GM04503 (cell line): ENCODE results near the gene RMDN3.

Source experiments
- DNase-seq: peaks from one replicate; pipeline ENCODE4 v3.0.0-alpha.2; 2012; ENCODE audit warnings: low read depth

Gene RMDN3

DNA sequence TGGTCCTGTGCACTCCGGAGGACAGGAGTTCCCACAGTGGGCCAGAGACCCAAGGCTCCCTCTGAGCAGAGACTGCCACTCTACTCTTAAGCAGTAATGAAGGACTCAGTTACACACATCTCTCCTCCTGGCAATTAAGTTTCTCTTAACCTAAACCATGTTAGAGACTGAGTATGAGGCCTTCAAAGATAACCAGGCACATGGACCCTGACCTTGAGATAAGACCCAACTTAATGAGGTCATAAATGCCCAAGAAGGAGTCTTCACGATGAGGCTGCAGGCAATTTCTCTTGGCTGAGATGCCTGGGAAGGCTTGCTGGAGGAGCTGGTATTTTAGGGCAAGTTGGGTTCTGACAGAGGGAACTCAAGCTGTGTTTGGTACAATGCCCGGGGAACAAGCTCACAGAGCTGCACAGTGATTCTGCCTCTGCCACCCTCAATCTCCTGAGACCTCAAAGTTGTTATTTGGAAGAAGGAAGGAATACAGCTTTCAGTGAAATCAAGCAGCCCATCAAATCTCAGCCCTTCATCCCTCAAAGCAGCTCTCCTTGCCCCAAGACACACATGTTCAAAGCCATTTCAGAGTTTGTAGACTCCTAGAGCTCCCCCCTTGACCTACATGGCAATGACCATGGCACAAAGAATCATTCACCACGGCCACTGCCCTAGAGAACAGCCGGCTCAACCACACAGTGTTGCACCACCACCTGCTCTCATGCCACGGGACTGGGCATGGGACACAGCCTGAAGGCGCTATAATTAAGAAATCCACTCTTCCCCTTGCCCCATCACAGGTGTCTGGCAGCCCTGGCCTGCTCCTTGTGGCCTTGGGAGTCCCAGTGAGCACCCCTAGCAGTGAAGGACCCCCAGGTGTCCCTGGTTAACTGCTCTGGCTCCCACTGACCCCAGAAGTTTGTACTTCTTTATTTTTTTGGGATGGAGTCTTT, 7.1 kb downstream of the RMDN3 start:
- no peak for DNase-seq

DNA sequence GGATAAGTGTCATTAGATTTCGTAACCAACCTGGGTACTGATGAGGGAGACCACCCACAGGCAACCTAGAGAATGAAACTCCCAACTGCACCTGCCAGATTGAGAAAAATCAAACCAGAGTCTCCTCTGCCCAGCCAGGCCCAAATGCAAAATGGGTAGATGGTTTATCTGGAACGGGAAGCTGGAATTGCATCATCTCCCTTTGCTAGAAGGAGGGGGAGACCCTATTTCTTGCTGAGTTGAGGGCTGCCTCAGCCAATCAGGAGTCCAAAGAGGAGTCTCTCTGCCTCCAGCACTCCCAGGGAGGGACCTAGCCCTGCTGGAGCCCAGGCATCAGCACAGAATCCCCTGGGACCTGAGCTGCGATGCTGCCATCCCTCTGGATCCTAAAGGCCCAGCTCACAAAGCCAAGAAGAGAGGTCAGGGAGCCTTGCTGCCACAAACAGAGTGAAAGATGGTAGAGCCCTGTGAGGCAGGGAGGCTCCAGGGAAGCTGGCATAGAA, 8.1 kb downstream of the RMDN3 start:
- no peak for DNase-seq

DNA sequence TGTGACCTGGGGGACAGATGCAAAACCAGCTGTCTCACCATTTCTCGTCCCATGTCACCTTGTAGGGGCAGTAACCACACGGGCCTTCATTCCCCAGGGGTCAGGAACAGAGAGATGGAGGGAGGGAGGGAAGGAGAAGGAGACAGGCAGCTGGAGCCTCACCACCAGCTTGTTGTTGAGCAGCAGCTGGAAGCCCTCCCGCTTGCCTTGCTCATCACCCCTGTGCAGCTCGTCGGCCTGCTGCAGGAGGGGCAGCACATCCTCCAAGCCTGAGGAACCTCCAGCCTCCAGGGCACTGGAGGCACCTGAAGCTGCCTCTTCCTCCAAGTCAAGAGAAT, 10.3 kb downstream of the RMDN3 start:
- DNase-seq = no peak

DNA sequence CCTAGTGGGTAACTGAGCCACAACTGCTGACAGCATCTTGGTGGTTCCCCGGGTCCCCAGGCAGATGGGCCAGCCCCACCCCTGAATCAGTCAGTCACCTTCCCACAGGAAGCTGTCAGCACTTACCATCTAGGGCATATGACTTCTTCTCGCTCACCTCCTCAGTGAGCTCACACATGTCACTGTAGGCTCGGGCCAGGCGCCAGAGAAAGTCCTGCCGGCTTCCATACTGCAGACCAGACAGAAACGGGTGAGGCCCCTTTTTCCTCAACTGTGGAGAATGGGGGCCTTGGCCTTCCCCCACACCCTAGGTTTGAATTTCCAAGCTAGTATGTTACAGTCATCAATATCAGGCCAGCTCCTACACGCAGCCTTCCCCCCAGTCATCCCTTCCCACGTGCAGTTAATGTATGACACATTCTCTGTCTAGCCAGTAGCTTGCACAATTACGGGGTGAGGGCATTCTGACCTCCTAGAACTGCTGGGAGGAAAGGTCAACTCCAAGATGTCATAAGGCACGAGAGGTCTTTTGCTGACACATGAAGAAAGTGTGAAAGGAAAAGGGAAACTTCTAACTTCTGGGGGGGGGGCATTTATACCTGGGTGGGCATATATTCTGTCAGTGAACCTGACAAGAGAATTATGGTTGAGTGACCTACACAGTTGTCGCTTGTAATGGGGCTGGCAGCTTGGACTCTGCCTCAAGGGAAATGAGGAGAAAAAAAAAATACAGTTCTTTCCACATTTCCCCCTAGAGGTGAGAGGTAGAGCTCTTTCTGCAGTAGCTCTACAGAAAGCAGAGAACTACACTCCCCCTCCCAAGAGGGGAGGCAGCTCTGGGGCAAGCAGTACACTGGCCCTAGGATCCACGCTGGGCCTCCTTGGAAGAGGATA, 10.9 kb downstream of the RMDN3 start:
- DNase-seq = peak; percentile 72

DNA sequence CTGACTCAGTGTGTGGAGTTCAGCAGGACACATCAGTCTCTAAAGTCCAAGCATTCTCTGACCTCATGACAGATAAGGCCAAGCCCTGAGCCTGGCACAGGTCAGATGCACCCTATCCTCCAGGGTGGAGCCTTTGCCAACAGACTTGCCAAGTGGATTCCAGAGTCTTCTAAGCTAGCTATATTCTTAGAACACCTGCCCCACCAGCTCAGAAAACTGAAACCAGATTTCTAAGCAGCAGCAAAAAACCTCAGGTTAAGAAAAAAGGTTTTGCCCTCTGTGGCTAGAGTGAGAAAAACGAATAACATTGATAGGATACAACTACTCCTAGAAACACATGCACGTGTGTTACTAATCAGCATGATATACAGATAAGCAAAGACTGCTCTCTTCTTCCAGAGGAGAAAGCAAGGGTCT, 11.6 kb downstream of the RMDN3 start:
- no peak for DNase-seq

DNA sequence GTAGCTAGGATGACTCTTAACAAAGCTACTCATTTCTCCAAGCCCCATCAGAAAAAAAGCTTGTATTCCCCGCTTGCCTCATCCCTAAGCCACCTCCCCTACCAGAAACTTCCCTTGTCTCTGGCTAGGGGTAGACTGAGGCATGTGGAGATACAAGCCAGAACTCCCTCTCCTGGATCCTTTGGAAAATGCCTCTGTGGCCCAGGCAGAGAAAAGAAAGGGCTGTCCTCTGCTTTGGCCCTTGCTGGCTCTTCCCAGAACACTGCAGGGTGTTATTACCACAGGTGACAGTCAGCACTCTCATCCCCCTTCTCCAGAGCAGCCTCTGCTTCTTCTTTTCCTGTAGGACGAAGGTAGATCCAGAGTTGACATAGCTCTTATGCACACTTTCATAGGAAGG, 15.2 kb downstream of the RMDN3 start:
- no peak for DNase-seq

DNA sequence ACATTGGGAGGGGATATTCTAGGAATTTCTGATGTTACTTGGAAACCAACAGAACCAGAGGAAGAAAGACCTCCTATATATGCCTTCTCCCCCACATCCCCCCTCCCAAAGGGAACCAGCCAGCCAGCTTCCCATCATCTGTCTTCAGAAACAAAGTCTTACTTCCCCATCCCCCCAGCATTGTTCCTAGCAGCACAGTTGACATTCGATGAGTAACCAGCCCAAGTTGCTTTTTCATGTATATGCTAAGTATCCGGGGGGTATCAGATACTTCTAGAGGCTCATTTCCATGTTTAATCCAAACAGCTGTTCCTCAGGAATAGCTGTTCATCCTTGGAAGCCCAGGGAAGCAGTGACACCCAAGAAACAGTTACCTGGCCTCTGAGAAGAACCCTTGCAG, 16.0 kb downstream of the RMDN3 start:
- no peak for DNase-seq

DNA sequence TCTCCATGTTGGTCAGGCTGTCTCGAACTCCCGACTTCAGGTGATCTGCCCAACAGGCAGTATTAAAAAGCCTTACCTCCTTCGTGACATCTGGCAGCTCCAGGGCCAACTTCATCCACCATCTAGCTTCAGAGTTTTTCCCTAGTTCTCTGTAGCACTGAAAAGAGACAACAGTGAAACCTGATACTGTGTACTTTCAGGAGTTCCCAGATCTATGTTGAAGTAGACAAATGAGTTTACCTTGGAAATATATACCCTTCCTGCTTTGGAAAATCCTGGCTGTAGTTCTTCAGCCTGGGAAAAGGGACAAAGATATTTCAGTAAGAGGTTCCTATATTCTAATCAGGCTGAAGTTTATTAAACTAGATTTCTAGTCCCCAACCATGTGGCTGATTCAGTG, 18.0 kb downstream of the RMDN3 start:
- no peak for DNase-seq

DNA sequence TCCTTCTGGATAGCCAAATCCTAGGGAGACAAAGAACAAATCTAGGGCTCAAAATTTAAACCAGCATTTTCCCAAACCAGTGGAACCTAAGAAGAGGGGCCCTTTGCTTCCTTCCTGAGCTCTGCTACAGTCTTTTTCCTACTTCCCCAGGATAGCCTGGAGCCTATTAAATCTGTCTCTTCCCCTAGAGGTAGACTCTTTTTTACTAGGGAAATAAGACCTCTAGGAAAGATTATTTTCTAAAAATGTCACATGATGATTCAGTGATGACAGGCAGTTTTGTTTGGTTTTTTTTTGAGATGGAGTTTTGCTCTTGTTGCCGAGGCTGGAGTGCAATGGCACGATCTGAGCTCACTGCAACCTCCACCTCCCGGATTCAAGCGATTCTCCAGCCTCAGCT, 18.5 kb downstream of the RMDN3 start:
- no peak for DNase-seq

DNA sequence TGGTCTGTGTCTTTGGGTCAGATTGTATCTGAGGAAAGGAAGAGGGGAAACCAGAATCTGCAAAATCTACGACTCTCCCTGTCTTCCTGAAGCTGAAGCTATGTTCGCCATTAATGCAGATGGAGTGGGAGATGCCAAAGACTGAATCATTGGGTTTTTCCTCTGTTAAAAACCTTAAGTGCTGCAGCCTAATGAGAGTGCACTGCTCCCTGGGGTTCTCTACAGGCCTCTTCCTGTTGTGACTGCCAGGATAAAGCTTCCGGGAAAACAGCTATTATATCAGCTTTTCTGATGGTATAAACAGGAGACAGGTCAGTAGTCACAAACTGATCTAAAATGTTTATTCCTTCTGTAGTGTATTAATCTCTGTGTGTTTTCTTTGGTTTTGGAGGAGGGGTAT, 24.0 kb downstream of the RMDN3 start:
- no peak for DNase-seq

DNA sequence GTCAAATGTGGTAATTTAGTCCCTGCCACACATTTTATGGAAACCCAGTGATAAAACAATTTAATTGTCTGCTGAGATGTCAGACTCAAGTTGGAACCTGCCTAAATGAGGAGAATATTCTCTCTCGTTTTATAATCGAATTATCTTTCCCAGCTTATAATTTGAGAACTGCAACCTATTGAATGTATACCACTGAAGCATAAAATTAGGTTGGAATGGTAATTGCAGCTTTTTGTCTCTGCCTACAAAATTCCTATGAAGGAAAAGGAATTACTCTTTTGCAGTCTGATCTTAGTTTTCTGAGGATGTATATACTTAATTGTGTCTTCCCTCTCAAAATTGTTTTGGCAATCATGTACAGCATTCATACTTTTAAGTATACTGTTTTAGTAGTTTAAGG, 31.1 kb downstream of the RMDN3 start:
- no peak for DNase-seq

DNA sequence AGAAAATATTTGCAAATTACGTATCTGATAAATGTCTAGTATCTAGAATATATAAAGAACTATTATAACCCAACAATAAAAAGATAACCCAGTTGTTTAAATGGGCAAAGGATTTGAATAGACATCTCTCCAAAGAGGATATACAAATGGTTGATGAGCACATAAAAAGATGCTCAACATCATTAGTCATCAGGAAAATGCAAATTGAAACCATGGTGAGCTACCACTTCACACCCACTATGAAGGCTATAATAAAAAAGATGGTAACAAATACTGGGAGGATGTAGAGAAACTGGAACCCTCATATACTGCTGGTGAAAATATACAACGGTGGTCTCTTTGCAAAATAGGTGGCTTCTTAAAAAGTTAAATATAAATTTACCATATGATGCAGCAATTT, 32.1 kb downstream of the RMDN3 start:
- DNase-seq = no peak

DNA sequence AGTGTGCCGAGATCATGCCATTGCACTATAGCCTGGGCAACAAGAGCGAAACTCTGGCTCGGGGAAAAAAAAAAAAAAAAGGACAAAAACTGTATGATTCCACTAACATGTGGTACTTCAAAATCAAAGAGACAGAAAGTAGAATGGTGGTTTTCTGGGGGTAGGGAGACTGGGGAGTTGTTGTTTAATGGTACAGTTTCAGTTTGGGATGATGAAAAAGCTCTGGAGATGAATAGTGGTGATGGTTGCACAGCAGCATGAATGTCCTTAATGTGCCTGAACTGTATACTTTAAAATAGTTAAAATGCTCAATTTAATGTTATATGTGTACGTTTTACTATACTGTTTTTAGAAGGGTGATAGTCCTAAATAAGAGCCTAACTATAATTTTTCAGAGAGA, 32.7 kb downstream of the RMDN3 start:
- DNase-seq = no peak

DNA sequence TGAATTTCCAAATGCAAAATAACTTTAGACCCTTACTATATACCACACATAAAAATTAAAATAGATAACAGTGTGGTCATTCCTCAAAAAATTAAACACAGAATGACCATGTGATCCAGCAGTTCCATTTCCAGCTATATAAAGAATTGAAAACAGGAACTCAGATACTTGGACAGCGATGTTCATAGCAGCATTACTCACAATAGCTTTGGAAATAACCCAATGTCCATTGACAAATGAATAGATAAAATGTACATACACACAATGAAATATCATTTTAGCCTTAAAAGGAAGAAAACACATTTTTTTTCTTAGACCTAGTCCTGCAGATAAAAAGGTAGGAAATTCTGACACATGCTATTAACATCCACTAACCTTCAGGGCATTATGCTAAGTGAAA, 33.4 kb downstream of the RMDN3 start:
- DNase-seq = no peak

DNA sequence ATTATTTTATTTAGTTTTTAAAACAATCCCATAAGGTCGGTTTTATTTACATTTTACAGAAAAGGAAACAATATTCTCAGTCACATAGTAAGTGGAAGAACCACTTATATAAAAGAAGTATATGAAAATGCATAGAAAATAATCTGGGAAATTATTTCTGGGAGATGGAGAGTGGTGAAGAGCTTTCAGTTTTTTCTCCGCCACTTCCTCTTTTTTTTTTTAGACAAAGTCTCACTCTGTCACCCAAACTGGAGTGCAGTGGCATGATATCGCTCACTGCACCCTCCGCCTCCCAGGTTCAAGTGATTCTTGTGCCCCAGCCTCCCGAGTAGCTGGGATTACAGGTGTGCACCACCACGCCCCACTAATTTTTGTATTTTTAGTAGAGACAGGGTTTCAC, 38.9 kb downstream of the RMDN3 start:
- no peak for DNase-seq

DNA sequence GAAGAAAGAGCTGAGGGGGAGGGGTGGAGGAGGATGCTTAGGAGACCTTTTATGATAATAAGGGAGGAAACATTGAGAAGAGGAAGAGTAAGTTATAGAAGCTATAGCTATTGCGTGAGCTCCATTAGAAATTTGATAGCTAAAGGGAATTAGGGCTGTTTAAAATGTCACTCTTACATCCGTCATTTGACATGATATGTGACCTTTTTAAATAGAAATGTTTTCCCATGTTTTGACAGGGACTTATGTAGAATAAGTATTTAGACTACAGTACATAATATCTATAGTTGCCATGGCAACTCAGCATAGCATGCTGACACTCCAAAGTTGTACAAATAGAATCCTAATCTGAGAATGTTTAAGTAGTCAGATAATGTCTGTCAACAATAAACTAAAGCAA, 40.9 kb downstream of the RMDN3 start:
- no peak for DNase-seq

DNA sequence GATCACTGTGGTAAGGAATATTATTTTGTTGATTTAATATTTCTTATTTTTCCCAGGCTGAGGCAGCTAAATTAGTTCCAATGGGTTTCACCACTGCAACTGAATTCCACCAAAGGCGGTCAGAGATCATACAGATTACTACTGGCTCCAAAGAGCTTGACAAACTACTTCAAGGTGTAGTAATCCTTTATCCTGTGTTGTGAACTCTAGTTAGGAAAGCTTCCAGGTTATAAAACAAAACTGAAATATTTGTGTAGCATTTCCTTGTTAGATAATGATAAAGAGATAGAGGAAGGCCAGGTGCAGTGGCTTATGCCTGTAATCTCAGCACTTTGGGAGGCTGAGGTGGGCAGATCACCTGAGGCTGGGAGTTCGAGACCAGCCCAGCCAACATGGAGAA, 48.9 kb downstream of the RMDN3 start:
- no peak for DNase-seq

DNA sequence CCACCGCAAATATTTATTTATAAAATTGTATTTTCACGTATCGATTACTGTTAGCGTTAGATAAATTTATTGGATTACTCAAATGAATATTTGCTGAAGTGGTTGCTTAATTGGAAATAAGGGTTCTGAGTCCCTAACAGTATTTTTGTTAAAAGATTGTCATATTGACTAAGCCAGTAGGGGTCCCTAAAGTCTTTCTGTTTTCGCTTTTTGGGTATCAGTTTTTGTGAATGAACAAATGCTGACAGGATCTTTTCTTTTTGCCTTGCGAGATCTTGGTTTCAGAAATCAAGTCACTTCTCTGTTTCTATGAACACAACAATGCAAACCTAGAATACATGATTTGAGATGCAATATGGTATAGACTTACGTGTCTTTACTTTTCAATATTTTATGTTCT, 53.0 kb downstream of the RMDN3 start:
- DNase-seq = no peak

DNA sequence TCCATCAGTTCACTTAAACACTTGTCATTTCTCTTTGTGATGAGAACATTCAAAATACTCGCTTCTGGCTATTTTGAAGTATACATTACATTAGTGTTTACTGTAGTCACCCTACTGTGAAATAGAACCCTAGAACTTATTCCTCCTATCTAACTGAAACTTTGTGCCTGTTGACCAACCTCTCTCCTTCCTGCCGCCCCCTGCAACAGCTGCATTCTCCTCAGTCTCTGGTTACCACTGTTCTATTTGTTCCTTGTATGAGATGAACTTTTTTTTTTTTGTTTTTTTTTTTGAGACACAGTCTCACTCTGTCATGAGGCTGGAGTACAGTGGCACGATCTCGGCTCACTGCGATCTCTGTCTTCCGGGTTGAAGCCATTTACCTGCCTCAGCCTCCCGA, 57.1 kb downstream of the RMDN3 start:
- DNase-seq = no peak

DNA sequence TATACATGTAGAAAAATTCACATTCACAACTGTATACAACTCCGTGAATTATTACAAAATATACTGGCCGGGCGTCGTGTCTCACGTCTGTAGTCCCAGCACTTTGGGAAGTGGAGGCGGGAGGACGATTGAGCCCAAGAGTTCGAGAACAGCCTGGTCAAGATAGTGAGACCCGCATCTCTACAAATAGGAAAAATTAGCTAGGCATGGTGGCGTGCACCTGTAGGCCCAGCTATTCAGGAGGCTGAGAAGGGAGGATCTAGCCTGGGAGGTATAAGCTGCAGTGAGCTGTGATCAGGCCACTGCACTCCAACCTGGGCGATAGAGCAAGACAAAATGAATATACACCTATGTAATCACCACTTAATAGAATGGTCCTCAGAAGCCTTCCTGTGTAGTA, 58.8 kb downstream of the RMDN3 start:
- no peak for DNase-seq

DNA sequence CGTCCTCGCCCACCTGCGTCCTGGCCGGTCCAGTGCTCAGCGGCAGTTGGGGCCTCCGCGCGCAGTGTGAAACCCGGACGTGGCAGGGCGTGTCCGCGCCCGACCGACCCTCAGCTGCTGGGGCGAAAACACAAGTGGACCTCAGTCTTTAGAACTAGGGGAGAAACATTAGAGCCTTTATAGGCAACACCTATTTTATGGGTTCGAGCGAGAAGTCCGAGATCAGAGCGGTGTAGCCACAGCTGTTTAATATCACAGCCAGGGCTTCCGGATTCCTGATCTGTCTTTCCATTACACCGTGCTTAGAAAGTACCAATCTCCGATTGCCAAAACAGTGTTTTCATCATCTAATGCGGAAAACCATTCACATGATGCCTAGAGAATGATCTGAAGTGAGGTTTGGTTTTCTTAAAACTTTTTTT, 59.6 kb downstream of the RMDN3 start:
- DNase-seq = no peak

DNA sequence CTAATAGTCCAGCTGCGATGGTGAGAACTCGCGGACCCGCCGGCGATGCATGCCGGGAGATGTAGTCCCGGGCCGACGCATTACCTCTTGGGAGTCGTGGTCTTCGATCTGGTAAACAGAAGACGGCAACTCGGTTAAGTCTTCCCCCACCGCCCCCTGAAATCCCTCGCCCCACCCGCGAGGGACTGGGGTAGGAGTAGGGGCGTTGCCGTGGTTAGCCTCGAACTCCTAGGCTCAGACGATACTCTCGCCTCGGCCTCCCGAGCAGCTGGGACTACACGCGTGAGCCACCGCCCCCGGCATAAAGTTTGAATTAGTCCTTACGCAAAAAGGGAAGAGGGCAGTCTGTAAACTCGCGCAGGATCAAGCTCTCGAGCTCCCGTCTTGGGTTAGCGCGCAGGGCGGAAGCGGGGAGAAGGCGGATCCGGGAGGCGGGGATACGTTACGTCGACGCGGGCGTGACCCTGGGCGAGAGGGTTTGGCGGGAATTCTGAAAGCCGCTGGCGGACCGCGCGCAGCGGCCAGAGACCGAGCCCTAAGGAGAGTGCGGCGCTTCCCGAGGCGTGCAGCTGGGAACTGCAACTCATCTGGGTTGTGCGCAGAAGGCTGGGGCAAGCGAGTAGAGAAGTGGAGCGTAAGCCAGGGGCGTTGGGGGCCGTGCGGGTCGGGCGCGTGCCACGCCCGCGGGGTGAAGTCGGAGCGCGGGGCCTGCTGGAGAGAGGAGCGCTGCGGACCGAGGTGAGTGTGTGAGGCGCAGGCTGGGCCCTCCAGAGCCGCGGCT, 60.2 kb downstream of the RMDN3 start, which contains the start of gene RAD51:
Gene RAD51, plus strand, starts transcription at position 487 of the 781 bp plus-strand sequence. CDS start 3,585 bp downstream, outside the sequence.
- DNase-seq = peak; percentile 71
